Stimulated activated CD8-positive, alpha-beta memory T cell treated with anti-CD3 and anti-CD28 coated beads, Interleukin-7, amount 100 ng/mL, for 24 hours (primary cell): ENCODE results near the gene FRMPD4.

ENCODE experiments used
- DNase-seq: peaks from one replicate; pipeline ENCODE4 v3.0.0-alpha.2; 2020; ENCODE audit warnings: low read depth

Gene FRMPD4

GRCh38 chrX:12672367-12673106, 534.3 kb downstream of the FRMPD4 start:
- DNase-seq, result no peak

- DNase-seq, result no peak
These were observed 535.2 kb downstream of the FRMPD4 start for GRCh38 chrX:12673487-12673886.

GRCh38 chrX:12679522-12679921, 541.2 kb downstream of the FRMPD4 start:
- DNase-seq, result no peak

GRCh38 chrX:12681047-12681446, 542.8 kb downstream of the FRMPD4 start:
- no peak for DNase-seq

GRCh38 chrX:12685541-12685940, 547.3 kb downstream of the FRMPD4 start:
- DNase-seq, result no peak

- no peak for DNase-seq
These were observed 548.1 kb downstream of the FRMPD4 start for GRCh38 chrX:12686331-12686730.

GRCh38 chrX:12690646-12691045, 552.4 kb downstream of the FRMPD4 start:
- DNase-seq, result no peak

- no peak for DNase-seq
These were observed 555.5 kb downstream of the FRMPD4 start for GRCh38 chrX:12693754-12694153.

GRCh38 chrX:12700745-12701144, 562.5 kb downstream of the FRMPD4 start:
- DNase-seq, result no peak

- DNase-seq, result no peak
These were observed 563.4 kb downstream of the FRMPD4 start for GRCh38 chrX:12701628-12702027.

- DNase-seq, result no peak
These were observed 564.3 kb downstream of the FRMPD4 start for GRCh38 chrX:12702509-12703091.

- no peak for DNase-seq
These were observed 566.4 kb downstream of the FRMPD4 start for GRCh38 chrX:12704706-12705105.

- DNase-seq, result no peak
These were observed 570.8 kb downstream of the FRMPD4 start for GRCh38 chrX:12709047-12709446.

GRCh38 chrX:12711435-12712040, 573.3 kb downstream of the FRMPD4 start:
- no peak for DNase-seq

- DNase-seq, result no peak
These were observed 578.3 kb downstream of the FRMPD4 start for GRCh38 chrX:12716574-12716973.

GRCh38 chrX:12719837-12720236, 581.6 kb downstream of the FRMPD4 start:
- no peak for DNase-seq

- DNase-seq, result no peak
These were observed 582.8 kb downstream of the FRMPD4 start for GRCh38 chrX:12721042-12721441.

- DNase-seq, result no peak
These were observed 584.0 kb downstream of the FRMPD4 start for GRCh38 chrX:12722314-12722713.

GRCh38 chrX:12741416-12741815, 603.1 kb downstream of the FRMPD4 start:
- DNase-seq, result no peak

GRCh38 chrX:12747433-12747832, 609.2 kb downstream of the FRMPD4 start:
- no peak for DNase-seq

GRCh38 chrX:12751887-12752286, 613.6 kb downstream of the FRMPD4 start:
- no peak for DNase-seq

GRCh38 chrX:12753366-12753765, 615.1 kb downstream of the FRMPD4 start:
- DNase-seq, result no peak

GRCh38 chrX:12758291-12758690, 620.0 kb downstream of the FRMPD4 start:
- no peak for DNase-seq

GRCh38 chrX:12767856-12768255, 629.6 kb downstream of the FRMPD4 start:
- DNase-seq, result no peak
